Measurements from ENCODE around the gene LGI1. TPM values are rescaled to one million over a fixed set of nuclear protein-coding genes. Genes with fewer than 3 reads are reported as not detected.

LGI1 gene
- polyA plus RNA-seq, 2 donors = 0.88 to 1.0 TPM

- Histone ChIP-seq H3K27me3 (ENCODE audit: control insufficient read depth in 1 of 2, insufficient read depth in 2 of 2, low read length in 2 of 2) (peaks cover 0 to 3% of the 10 kb centered on the region in 2 donors), H3K4me3 (ENCODE audit: low read depth in 1 of 2, low read length in 2 of 2) (no peak overlapping the region), H3K36me3 (ENCODE audit: control insufficient read depth in 2 of 2, insufficient read depth in 2 of 2, low read length in 1 of 2) (no peaks in the 10 kb centered on the region), H3K4me1 (ENCODE audit: control insufficient read depth in 2 of 2, insufficient read depth in 2 of 2, low read length in 1 of 2) (no peaks in the 10 kb centered on the region), H3K9me3 (ENCODE audit: control insufficient read depth in 2 of 2, insufficient read depth in 1 of 2, low read depth in 1 of 2, low read length in 1 of 2) (no peaks in the 10 kb centered on the region), H3K27ac (ENCODE audit: low read depth in 2 of 2, low read length in 1 of 2) (no peak overlapping the region)
- 63% methylated on average over 8 of the region's 8 CpGs for WGBS, 2 donors
Observed at GRCh38 chr10:93813507-93814465, 56.0 kb downstream of the LGI1 start.

GRCh38 chr10:93815304-93816096 lies 57.8 kb downstream of the LGI1 start:
- Histone ChIP-seq H3K4me3 (ENCODE audit: low read depth in 1 of 2, low read length in 2 of 2) (no peak overlapping the region), H3K27me3 (ENCODE audit: control insufficient read depth in 1 of 2, insufficient read depth in 2 of 2, low read length in 2 of 2) (peaks cover 0 to 3% of the 10 kb centered on the region in 2 donors), H3K9me3 (ENCODE audit: control insufficient read depth in 2 of 2, insufficient read depth in 1 of 2, low read depth in 1 of 2, low read length in 1 of 2) (no peaks in the 10 kb centered on the region), H3K4me1 (ENCODE audit: control insufficient read depth in 2 of 2, insufficient read depth in 2 of 2, low read length in 1 of 2) (no peaks in the 10 kb centered on the region), H3K27ac (ENCODE audit: low read depth in 2 of 2, low read length in 1 of 2) (no peak overlapping the region), H3K36me3 (ENCODE audit: control insufficient read depth in 2 of 2, insufficient read depth in 2 of 2, low read length in 1 of 2) (no peaks in the 10 kb centered on the region)
- 35 to 37% methylated on average over 10 of the region's 10 CpGs for WGBS, 2 donors

GRCh38 chr10:93816123-93816747 lies 58.5 kb downstream of the LGI1 start:
- Histone ChIP-seq H3K36me3 (ENCODE audit: control insufficient read depth in 2 of 2, insufficient read depth in 2 of 2, low read length in 1 of 2) (no peaks in the 10 kb centered on the region), H3K4me1 (ENCODE audit: control insufficient read depth in 2 of 2, insufficient read depth in 2 of 2, low read length in 1 of 2) (no peaks in the 10 kb centered on the region), H3K27me3 (ENCODE audit: control insufficient read depth in 1 of 2, insufficient read depth in 2 of 2, low read length in 2 of 2) (no peaks in the 10 kb centered on the region), H3K9me3 (ENCODE audit: control insufficient read depth in 2 of 2, insufficient read depth in 1 of 2, low read depth in 1 of 2, low read length in 1 of 2) (no peaks in the 10 kb centered on the region), H3K27ac (ENCODE audit: low read depth in 2 of 2, low read length in 1 of 2) (no peak overlapping the region), H3K4me3 (ENCODE audit: low read depth in 1 of 2, low read length in 2 of 2) (no peak overlapping the region)
- 16% methylated on average over 8 of the region's 8 CpGs for WGBS, 2 donors

- no peak overlapping the region for H3K27ac ChIP-seq (ENCODE audit: low read depth in 2 of 2, low read length in 1 of 2)
- H3K4me1 ChIP-seq (ENCODE audit: control insufficient read depth in 2 of 2, insufficient read depth in 2 of 2, low read length in 1 of 2) = no peaks in the 10 kb centered on the region
- H3K9me3 ChIP-seq (ENCODE audit: control insufficient read depth in 2 of 2, insufficient read depth in 1 of 2, low read depth in 1 of 2, low read length in 1 of 2) = no peaks in the 10 kb centered on the region
- no peak overlapping the region for H3K4me3 ChIP-seq (ENCODE audit: low read depth in 1 of 2, low read length in 2 of 2)
- no peaks in the 10 kb centered on the region for H3K27me3 ChIP-seq (ENCODE audit: control insufficient read depth in 1 of 2, insufficient read depth in 2 of 2, low read length in 2 of 2)
- WGBS, 2 donors = 75 to 81% methylated on average over 5 of the region's 5 CpGs
- no peaks in the 10 kb centered on the region for H3K36me3 ChIP-seq (ENCODE audit: control insufficient read depth in 2 of 2, insufficient read depth in 2 of 2, low read length in 1 of 2)
Observed at GRCh38 chr10:93818086-93818485, 60.4 kb downstream of the LGI1 start.

GRCh38 chr10:93819520-93819919 lies 61.8 kb downstream of the LGI1 start:
- Histone ChIP-seq H3K27me3 (ENCODE audit: control insufficient read depth in 1 of 2, insufficient read depth in 2 of 2, low read length in 2 of 2) (no peaks in the 10 kb centered on the region), H3K9me3 (ENCODE audit: control insufficient read depth in 2 of 2, insufficient read depth in 1 of 2, low read depth in 1 of 2, low read length in 1 of 2) (no peaks in the 10 kb centered on the region), H3K4me1 (ENCODE audit: control insufficient read depth in 2 of 2, insufficient read depth in 2 of 2, low read length in 1 of 2) (no peaks in the 10 kb centered on the region), H3K27ac (ENCODE audit: low read depth in 2 of 2, low read length in 1 of 2) (no peak overlapping the region), H3K4me3 (ENCODE audit: low read depth in 1 of 2, low read length in 2 of 2) (no peak overlapping the region), H3K36me3 (ENCODE audit: control insufficient read depth in 2 of 2, insufficient read depth in 2 of 2, low read length in 1 of 2) (no peaks in the 10 kb centered on the region)
- 73 to 79% methylated on average over 4 of the region's 4 CpGs for WGBS, 2 donors

- no peak overlapping the region for H3K27ac ChIP-seq (ENCODE audit: low read depth in 2 of 2, low read length in 1 of 2)
- H3K4me1 ChIP-seq (ENCODE audit: control insufficient read depth in 2 of 2, insufficient read depth in 2 of 2, low read length in 1 of 2) = no peaks in the 10 kb centered on the region
- 65 to 70% methylated on average over 3 of the region's 3 CpGs for WGBS, 2 donors
- no peaks in the 10 kb centered on the region for H3K27me3 ChIP-seq (ENCODE audit: control insufficient read depth in 1 of 2, insufficient read depth in 2 of 2, low read length in 2 of 2)
- no peaks in the 10 kb centered on the region for H3K36me3 ChIP-seq (ENCODE audit: control insufficient read depth in 2 of 2, insufficient read depth in 2 of 2, low read length in 1 of 2)
- H3K9me3 ChIP-seq (ENCODE audit: control insufficient read depth in 2 of 2, insufficient read depth in 1 of 2, low read depth in 1 of 2, low read length in 1 of 2) = no peaks in the 10 kb centered on the region
- H3K4me3 ChIP-seq (ENCODE audit: low read depth in 1 of 2, low read length in 2 of 2) = no peak overlapping the region
Observed at GRCh38 chr10:93820434-93820833, 62.7 kb downstream of the LGI1 start.

- no peak overlapping the region for H3K27ac ChIP-seq (ENCODE audit: low read depth in 2 of 2, low read length in 1 of 2)
- H3K4me1 ChIP-seq (ENCODE audit: control insufficient read depth in 2 of 2, insufficient read depth in 2 of 2, low read length in 1 of 2) = no peaks in the 10 kb centered on the region
- H3K36me3 ChIP-seq (ENCODE audit: control insufficient read depth in 2 of 2, insufficient read depth in 2 of 2, low read length in 1 of 2) = no peaks in the 10 kb centered on the region
- H3K4me3 ChIP-seq (ENCODE audit: low read depth in 1 of 2, low read length in 2 of 2) = no peak overlapping the region
- no peaks in the 10 kb centered on the region for H3K27me3 ChIP-seq (ENCODE audit: control insufficient read depth in 1 of 2, insufficient read depth in 2 of 2, low read length in 2 of 2)
- no peaks in the 10 kb centered on the region for H3K9me3 ChIP-seq (ENCODE audit: control insufficient read depth in 2 of 2, insufficient read depth in 1 of 2, low read depth in 1 of 2, low read length in 1 of 2)
- WGBS, 2 donors = 64 to 79% methylated on average over 4 of the region's 4 CpGs
Observed at GRCh38 chr10:93821051-93821772, 63.5 kb downstream of the LGI1 start.

GRCh38 chr10:93826355-93826754 lies 68.6 kb downstream of the LGI1 start:
- Histone ChIP-seq H3K9me3 (ENCODE audit: control insufficient read depth in 2 of 2, insufficient read depth in 1 of 2, low read depth in 1 of 2, low read length in 1 of 2) (peaks cover 0 to 2% of the 10 kb centered on the region in 2 donors), H3K4me1 (ENCODE audit: control insufficient read depth in 2 of 2, insufficient read depth in 2 of 2, low read length in 1 of 2) (no peaks in the 10 kb centered on the region), H3K4me3 (ENCODE audit: low read depth in 1 of 2, low read length in 2 of 2) (no peak overlapping the region), H3K36me3 (ENCODE audit: control insufficient read depth in 2 of 2, insufficient read depth in 2 of 2, low read length in 1 of 2) (no peaks in the 10 kb centered on the region), H3K27ac (ENCODE audit: low read depth in 2 of 2, low read length in 1 of 2) (no peak overlapping the region), H3K27me3 (ENCODE audit: control insufficient read depth in 1 of 2, insufficient read depth in 2 of 2, low read length in 2 of 2) (no peaks in the 10 kb centered on the region)
- 31 to 43% methylated on average over 7 of the region's 7 CpGs for WGBS, 2 donors
